ES-I3 (cell line): ENCODE measurements around the gene PARD6G.
"Not testable (repeated sequence)": the region's sequence is repeated elsewhere in the genome, so short reads cannot be mapped to it uniquely, and the experiment has no call there.

Experiments
- H3K36me3 ChIP-seq: 2 replicates; pipeline ENCODE4 v1.6.1; 2013; ENCODE audit warnings: mild to moderate bottlenecking, low read length, control low read depth, moderate library complexity; ENCODE audit not compliant: insufficient read depth
- H3K4me1 ChIP-seq: 2 replicates; pipeline ENCODE4 v1.6.1; 2013; ENCODE audit warnings: mild to moderate bottlenecking, control low read depth, low read length; ENCODE audit not compliant: insufficient read depth
- H3K9ac ChIP-seq: 2 replicates; pipeline ENCODE4 v1.6.1; 2013; ENCODE audit warnings: low read depth, mild to moderate bottlenecking, low read length, moderate library complexity
- H3K9me3 ChIP-seq: 2 replicates; pipeline ENCODE4 v1.6.1; 2013; ENCODE audit warnings: mild to moderate bottlenecking, low read length, moderate library complexity; ENCODE audit not compliant: control insufficient read depth, insufficient read depth

The PARD6G gene

DNA sequence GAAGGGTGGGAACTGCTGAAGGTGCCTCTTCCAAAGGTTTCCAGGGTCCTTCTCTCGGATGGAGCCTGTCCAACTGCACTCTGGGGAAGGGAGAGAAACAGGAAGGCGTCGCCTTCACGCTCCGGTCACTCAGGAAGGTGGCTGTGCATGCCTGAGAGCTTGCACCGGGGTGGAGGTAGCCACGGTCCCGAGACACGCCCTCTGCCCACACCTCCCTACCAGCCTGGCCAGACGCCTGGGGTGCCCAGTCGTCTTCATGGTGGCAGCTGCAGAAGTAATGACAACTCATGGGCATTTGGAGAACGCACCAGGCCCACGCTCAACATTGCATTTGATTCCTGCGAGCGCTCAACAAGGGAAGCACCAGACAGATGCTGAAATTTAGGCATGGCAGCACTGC lies 78.3 kb downstream of the PARD6G start:
- Histone ChIP-seq H3K9me3 (no peaks in the 10 kb centered on the region), H3K9ac (no peak overlapping the region), H3K4me1 (no peaks in the 10 kb centered on the region), H3K36me3 (no peaks in the 10 kb centered on the region)

- Histone ChIP-seq H3K4me1 (no peaks in the 10 kb centered on the region), H3K36me3 (no peaks in the 10 kb centered on the region), H3K9ac (no peak overlapping the region), H3K9me3 (no peaks in the 10 kb centered on the region)
Measured at GRCh38 chr18:80168346-80168745, 79.0 kb downstream of the PARD6G start.

DNA sequence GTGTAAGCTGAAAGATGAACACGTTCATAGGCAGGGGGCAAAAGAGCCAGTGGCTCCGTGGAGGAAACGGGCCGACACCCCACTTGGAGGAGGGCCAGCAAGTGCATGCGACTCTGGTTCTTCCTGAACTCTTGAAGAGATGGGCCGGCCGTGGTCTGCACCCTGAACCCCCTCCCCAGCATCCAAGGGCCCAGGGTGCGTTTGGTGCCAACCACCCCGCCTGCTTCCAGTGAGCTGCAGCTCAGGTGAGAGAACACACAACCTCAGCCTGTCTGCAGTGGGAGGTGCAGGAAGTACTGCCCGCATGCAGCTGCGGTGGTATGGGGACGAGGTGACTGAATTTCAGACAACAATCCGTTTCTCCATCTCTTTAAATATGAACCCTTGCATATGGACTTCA lies 79.4 kb downstream of the PARD6G start:
- peaks cover 2% of the 10 kb centered on the region; the same call in 1 of the 2 replicates for H3K9me3 ChIP-seq
- H3K36me3 ChIP-seq, result no peaks in the 10 kb centered on the region
- H3K4me1 ChIP-seq, result no peaks in the 10 kb centered on the region
- H3K9ac ChIP-seq, result no peak overlapping the region

DNA sequence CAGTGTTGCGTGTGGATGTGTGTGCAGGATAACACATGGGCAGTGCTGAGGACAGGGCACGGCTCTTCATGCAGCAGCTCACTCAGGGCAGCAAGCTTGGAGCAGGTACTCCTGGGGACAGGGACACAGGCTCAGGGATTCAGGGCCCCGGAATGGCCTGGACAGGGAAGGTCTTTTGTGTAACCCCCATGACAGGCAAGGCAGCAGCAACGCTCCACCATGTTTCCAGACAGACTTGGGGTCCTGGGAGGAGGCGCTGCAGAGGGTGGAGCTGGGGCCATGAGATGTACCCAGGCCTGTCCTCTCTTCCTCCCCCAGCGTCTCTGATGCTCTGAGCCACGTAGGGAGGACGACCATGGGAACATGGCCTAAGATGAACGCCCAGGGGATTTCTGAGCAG lies 80.0 kb downstream of the PARD6G start:
- H3K36me3 ChIP-seq, result no peaks in the 10 kb centered on the region
- peaks cover 5% of the 10 kb centered on the region; the same call in 1 of the 2 replicates for H3K9me3 ChIP-seq
- no peak overlapping the region for H3K9ac ChIP-seq
- no peaks in the 10 kb centered on the region for H3K4me1 ChIP-seq

DNA sequence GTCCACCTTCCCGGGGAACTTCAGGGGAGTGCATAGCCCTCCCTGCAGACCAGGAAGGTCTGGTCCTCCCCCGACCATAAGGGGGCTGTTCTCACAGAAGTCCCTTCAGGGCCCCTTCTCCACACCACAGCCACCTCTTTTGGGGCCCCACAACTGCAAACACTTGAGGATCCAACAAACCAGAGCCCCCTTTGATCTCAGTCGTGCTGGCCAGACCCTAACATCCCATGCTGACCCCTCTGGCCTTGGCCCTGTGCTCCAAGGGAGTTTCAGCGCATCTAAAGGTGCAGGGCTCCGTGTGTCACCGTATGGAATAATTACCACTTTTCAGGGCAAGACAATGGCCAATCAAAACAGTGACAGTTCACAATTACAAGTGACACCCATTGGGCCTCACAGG lies 80.6 kb downstream of the PARD6G start:
- Histone ChIP-seq H3K4me1 (no peaks in the 10 kb centered on the region), H3K36me3 (no peaks in the 10 kb centered on the region), H3K9me3 (peaks cover 5% of the 10 kb centered on the region; the same call in 1 of the 2 replicates), H3K9ac (no peak overlapping the region)

DNA sequence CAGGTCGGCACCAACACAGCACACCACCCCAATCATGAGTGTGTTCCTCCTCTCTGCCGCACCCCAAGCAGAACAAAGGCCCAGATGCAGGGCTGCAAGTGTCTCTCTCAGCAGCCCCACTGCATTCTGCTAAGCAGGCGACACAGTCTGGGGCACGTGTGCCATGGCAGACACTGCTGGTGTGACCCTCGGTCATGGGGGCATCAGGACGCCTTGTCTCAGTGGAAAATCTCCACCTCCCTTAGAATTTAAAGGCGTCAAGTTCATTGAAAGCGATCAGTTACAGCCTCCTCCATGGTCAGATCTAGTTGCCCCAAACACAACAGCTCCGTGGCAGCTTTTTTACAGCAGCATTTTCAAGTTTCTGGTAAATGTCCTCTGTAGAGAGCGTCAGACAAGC lies 81.1 kb downstream of the PARD6G start:
- Histone ChIP-seq H3K4me1 (no peaks in the 10 kb centered on the region), H3K9ac (no peak overlapping the region), H3K36me3 (no peaks in the 10 kb centered on the region), H3K9me3 (peaks cover 5% of the 10 kb centered on the region; the same call in 1 of the 2 replicates)

DNA sequence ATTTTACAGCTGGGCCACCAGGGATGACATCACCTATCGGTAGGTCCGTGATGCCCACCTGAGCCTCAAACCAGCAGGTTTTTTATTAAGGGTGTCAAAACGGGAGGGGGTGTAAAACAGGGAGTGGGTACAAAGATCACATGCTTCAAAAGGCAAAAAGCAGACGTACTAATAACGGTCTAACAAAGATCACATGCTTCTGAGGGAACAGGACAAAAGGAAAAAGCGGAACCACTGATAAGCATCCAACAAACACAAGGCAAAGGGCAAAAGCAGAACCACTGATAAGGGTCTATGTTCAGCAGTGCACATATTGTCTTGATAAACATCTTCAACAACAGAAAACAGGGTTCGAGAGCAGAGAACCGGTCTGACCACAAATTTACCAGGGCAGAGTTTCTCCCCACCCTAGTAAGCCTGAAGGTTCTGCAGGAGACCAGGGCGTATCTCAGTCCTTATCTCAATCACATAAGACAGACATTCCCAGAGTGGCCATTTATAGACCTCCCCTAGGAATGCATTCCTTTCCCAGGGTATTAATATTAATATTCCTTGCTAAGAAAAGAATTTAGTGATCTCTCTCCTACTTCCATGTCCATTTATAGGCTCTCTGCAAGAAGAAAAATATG lies 82.5 kb downstream of the PARD6G start:
- H3K4me1 ChIP-seq, H3K9me3 ChIP-seq, H3K36me3 ChIP-seq, H3K9ac ChIP-seq: not testable (repeated sequence)

GRCh38 chr18:80163183-80163582 lies 84.1 kb downstream of the PARD6G start:
- Histone ChIP-seq H3K9ac (no peak overlapping the region), H3K4me1 (no peaks in the 10 kb centered on the region), H3K36me3 (no peaks in the 10 kb centered on the region; the same call in 1 of the 2 replicates), H3K9me3 (peaks cover 5% of the 10 kb centered on the region; the same call in 1 of the 2 replicates)

DNA sequence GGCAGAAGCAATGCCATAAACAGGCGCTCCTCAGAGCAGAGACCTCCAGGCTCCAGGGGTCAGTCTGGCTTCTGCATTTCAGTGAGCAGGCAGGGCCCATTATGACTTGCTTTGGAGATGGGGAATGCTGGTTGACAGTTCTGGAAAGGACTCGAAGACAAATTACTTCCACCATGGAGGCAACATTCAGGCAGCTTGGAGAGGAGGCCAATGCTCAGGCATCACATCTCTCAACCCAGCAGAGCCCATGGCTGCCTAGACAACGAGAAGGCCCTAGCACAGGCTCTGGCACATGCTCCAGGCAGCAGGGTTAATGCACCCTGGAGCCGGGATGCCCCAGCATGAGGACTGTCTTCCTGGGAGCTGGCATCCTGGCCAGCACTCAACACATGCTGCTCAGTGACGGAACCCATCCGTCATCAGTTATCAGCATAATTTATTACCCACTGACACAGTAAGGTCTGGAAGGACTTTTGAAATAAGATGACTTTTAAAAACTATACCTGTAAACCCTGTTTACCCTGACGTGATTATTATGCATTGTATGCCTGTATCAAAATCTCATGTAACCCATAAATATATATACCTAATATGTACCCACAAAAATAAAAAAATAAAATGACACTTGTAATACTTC lies 85.4 kb downstream of the PARD6G start:
- Histone ChIP-seq H3K36me3 (no peaks in the 10 kb centered on the region; the same call in 1 of the 2 replicates), H3K9me3 (peaks cover 5% of the 10 kb centered on the region; the same call in 1 of the 2 replicates), H3K9ac (no peak overlapping the region), H3K4me1 (no peaks in the 10 kb centered on the region)

DNA sequence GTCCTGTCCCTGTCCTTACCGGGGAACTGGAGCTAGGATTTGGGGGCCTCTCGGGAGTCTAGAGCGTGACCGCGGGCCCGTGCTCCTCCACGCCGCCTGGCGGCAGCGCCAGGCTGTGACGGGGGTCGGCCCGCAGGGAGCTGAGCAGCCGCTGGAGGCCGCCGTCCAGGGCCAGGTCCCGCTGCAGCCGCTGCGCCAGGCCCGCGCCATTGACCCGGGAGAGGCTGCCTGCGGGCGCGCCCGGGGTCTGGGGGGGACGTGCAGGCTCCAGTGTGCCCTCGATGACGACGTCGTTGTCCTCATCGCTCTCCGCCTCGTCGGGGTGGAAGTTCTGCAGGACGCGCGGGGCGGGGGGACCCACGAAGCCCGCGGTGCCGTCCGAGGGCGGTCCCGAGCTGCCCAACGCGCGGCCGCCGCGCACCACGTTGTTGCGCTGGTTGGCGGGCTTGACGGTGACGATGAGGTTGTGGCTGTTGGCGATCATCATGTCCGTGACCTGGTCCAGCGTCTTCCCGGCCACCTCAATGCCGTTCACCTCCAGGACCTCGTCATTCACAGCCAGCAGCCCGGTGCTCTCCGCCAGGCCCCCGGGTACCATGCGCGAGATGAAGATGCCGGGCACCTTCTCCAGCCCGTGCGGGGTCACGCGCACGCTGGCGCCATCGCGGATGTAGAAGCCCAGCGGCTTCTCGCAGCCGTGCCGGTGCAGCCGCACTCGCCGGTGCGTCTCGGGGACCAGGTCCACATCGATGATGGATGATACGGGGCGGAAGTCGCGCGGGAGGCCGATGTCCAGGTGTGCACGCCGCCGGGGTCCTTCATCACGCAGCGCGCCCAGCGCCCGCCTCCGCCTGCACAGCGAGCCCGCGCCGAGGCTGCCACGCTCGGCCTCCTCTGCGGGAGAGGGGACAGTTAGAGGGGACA lies 87.3 kb downstream of the PARD6G start:
- no peak overlapping the region for H3K9ac ChIP-seq
- H3K36me3 ChIP-seq, result no peaks in the 10 kb centered on the region; the same call in 1 of the 2 replicates
- H3K9me3 ChIP-seq, result peaks cover 5% of the 10 kb centered on the region; the same call in 1 of the 2 replicates
- no peaks in the 10 kb centered on the region for H3K4me1 ChIP-seq

GRCh38 chr18:80158365-80158764 lies 88.9 kb downstream of the PARD6G start:
- no peaks in the 10 kb centered on the region for H3K4me1 ChIP-seq
- H3K9ac ChIP-seq, result no peak overlapping the region
- H3K9me3 ChIP-seq, result peaks cover 5% of the 10 kb centered on the region; the same call in 1 of the 2 replicates
- H3K36me3 ChIP-seq, result no peaks in the 10 kb centered on the region; the same call in 1 of the 2 replicates

DNA sequence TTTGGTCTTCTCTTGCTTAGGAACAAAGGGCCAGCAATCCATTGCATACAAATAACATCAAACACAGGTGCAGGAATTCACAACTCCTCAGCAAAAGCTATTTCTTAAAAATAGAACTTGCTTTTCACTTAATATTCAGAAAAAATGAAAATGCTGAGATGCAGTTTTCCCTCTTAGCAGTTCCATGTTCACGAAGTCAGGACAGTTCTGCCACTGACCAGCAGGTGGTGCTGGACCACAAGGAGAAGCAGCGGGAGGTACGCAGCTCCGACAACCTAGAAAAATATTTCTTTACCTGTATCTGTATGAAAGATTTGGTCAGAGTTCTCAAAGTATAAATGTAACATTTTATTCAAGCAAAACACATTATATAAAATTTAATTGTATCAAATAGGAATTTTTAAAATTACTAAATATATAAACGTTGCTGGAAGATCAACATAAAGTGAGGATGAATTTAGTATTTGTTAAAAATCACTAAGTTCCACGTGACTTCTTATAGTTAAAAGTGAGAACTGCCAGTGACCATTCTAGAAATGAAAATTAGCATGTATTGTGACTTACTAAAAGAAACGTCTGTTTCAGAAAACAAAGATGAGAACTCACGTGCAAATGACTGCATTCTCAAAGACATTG lies 89.5 kb downstream of the PARD6G start:
- Histone ChIP-seq H3K9me3 (peaks cover 2% of the 10 kb centered on the region; the same call in 1 of the 2 replicates), H3K36me3 (no peaks in the 10 kb centered on the region; the same call in 1 of the 2 replicates), H3K9ac (no peak overlapping the region), H3K4me1 (no peaks in the 10 kb centered on the region)

GRCh38 chr18:80154293-80154692 lies 93.0 kb downstream of the PARD6G start:
- Histone ChIP-seq H3K36me3 (peaks cover 4% of the 10 kb centered on the region; the same call in 1 of the 2 replicates), H3K4me1 (no peaks in the 10 kb centered on the region), H3K9ac (no peak overlapping the region), H3K9me3 (no peaks in the 10 kb centered on the region)

- no peak overlapping the region for H3K9ac ChIP-seq
- H3K4me1 ChIP-seq, result no peaks in the 10 kb centered on the region
- no peaks in the 10 kb centered on the region for H3K9me3 ChIP-seq
- peaks cover 12% of the 10 kb centered on the region for H3K36me3 ChIP-seq
Measured at GRCh38 chr18:80149667-80150066, 97.6 kb downstream of the PARD6G start.
